GM21786 (cell line): ENCODE results near the gene GLUD1.
"Not testable (repeated sequence)": the region's sequence is repeated elsewhere in the genome, so short reads cannot be mapped to it uniquely, and the experiment has no call there.

Source experiments
- ATAC-seq: cut with Tn5 transposase; IDR thresholded peaks from one replicate; pipeline ENCODE4 v1.9.1; 2021; ENCODE audit not compliant: unreplicated experiment

GLUD1 gene

GRCh38 chr10:87094373-87095235, at the start of gene GLUD1, which contains the start of gene SHLD2:
TSS of gene GLUD1 (minus strand) at chr10:87094843. CDS start at chr10:87094769, 74 bp downstream.
TSS of gene SHLD2 (plus strand) at chr10:87095206. CDS start at chr10:87151355, 56,149 bp downstream.
- peak; percentile 58 for ATAC-seq

DNA sequence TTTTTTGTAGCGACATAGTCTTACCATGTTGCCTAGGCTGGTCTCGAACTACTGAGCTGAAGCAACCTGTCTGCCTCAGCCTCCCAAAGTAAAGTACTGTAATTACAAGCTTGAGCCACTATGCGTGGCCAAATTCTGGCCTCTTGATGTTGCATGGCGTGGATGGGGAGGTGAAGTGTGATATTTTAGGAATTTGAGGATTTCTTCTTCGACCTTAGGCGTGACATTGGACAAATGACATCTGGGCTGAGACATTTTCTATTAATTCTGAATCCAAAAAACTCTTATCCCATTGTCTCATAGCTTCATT, 48.4 kb upstream of the GLUD1 start:
- not testable (repeated sequence) for ATAC-seq

- ATAC-seq, result not testable (repeated sequence)
Measured at GRCh38 chr10:87142230-87143108, 47.8 kb upstream of the GLUD1 start.

- not testable (repeated sequence) for ATAC-seq
Measured at GRCh38 chr10:87137478-87137877, 42.8 kb upstream of the GLUD1 start.

- ATAC-seq, result not testable (repeated sequence)
Measured at GRCh38 chr10:87134440-87134839, 39.8 kb upstream of the GLUD1 start.

DNA sequence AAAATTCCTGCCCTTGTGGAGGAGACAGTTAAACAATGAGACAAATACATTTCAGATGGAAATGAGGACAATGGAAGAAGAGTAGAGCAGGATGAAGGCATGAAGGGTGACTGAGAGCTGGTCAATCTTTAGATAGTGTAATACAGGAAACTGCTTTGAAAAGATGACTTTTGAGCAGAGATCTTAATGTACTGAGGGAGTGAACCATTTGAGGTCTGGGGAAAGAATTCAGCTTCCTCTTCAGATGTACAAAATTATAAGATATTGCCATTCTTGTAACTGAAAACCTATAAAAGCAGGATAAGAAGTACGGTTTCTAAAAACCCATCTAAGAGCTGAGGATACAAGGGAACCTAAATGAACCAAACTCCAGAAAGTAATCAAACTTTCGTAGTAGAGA, 39.3 kb upstream of the GLUD1 start:
- not testable (repeated sequence) for ATAC-seq

- not testable (repeated sequence) for ATAC-seq
Measured at GRCh38 chr10:87132176-87132575, 37.5 kb upstream of the GLUD1 start.

GRCh38 chr10:87127607-87128156, 33.0 kb upstream of the GLUD1 start:
- ATAC-seq, result not testable (repeated sequence)

DNA sequence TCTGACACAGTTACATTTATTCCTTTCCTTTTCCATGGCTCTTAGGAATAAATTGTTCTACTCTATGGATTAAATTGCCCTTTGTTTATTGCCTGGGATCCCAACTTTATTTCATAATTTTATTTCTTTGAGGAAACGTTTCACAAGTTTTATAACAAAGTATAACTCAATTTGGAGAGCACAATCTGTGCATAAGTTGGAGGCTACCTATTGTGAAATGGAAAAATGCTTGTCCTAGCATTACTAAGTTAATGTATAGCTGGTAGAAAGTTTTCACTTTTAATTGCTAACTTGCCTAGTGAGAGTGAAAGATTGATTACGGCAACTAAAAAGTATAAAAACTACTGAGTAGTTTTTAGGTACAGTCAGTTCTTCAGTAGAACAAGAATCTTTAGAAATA, 32.4 kb upstream of the GLUD1 start:
- not testable (repeated sequence) for ATAC-seq

DNA sequence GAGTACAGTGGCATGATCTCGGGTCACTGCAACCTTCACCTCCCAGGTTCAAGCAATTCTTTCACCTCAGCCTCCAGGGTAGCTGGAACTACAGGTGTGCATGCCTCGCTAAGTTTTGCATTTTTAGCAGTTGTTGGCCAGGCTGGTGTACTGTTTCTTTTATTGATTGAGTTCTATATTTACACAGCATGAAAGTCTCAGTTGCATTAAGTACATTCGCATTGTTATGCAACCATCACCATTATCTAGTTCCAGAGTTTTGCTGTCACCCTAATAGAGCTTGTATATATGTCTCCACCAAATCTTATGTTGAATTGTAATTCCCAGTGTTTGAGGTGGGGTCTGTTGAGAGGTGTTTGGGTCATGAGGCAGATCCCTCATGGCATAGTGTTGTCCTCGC, 28.7 kb upstream of the GLUD1 start:
- ATAC-seq, result not testable (repeated sequence)

GRCh38 chr10:87119029-87119428, 24.4 kb upstream of the GLUD1 start:
- not testable (repeated sequence) for ATAC-seq

GRCh38 chr10:87118122-87118521, 23.5 kb upstream of the GLUD1 start:
- not testable (repeated sequence) for ATAC-seq

DNA sequence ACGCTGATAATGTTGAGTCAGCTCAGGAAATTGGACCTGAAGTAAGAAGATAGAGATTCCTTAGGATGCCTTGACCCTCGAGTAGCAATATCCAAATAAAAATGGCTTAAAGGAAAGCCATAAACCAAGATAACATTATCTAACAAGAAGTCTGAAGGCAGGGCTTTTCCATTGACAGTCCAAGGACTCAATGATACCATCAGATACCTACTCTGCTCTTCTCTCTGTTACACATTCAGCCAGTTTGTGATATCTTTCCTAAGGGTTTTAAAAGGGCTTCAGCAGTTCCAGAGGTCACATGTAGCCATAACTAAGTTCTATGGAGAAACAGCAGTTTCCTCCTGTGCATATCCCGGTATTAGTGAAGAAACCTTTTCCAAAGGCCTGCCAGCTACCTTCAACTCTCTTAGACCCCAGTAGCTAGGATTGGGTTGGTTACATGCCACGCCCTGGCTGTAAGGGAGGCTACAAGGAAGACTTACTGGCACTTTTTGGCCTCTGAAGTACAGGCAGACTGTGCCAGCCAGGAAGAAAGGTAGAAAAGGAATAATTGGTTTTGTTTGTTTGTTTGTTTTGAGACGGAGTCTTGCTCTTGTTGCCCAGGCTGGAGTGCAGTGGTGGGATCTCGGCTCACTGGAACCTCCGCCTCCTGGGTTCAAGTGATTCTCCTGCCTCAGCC, 10.9 kb upstream of the GLUD1 start:
- no peak for ATAC-seq

DNA sequence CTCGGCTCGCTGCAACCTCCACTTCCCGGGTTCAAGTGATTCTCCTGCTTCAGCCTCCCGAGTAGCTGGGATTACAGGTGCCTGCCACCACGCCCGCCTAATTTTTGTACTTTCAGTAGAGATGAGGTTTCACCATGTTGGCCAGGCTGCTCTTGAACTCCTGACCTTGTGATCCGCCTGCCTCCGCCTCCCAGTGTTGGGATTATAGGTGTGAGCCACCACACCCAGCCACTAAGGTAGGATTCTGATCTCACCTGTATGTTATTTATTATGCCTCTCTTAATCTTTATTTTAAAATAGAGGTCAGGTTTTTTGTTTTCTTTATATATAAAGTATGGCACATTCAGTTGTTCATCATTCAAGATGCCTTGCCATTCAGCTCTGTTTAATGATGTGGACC, 10.1 kb upstream of the GLUD1 start:
- not testable (repeated sequence) for ATAC-seq

GRCh38 chr10:87101996-87102395, 7.4 kb upstream of the GLUD1 start:
- ATAC-seq, result no peak

- peak; percentile 46 for ATAC-seq
Measured at GRCh38 chr10:87095236-87095945, 748 bp upstream of the GLUD1 start.

GRCh38 chr10:87093632-87094372, 841 bp downstream of the GLUD1 start:
- ATAC-seq, result peak; percentile 21

- ATAC-seq, result peak; percentile 18
Measured at GRCh38 chr10:87092861-87093631, 1.6 kb downstream of the GLUD1 start.

DNA sequence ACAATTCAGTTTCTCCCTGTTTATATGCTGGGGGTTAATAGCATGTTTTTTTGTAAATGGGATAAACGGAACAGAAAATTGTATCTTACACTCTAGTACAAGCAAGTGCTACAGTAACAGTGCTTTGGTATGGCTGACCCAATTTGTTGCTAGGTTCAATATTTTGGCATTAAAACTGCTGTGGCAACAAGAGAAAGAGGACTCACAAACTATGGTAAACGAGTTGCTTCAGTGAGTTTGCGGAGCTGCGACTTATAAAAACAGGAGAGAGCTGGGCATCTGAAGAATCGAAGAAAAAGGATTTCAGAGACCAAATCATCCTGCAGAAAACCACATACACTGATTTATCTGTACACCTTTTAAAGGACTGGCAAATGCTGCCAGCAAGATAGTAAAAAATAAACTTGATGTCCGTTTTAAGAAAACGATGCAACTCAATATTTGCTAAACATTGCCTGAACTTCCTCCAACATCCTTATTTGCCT, 2.2 kb downstream of the GLUD1 start:
- ATAC-seq, result no peak
